Measurements from ENCODE around the gene TMEM209.
"Not testable (repeated sequence)": the region's sequence is repeated elsewhere in the genome, so short reads cannot be mapped to it uniquely, and the experiment has no call there.

Gene TMEM209

GRCh38 chr7:130154131-130154500, 51.1 kb downstream of the TMEM209 start:
- Histone ChIP-seq H3K27ac (ENCODE audit: low read depth, low read length) (no peak overlapping the region), H3K4me1 (ENCODE audit: control insufficient read depth, insufficient read depth, low read length) (no peaks in the 10 kb centered on the region), H3K36me3 (ENCODE audit: control insufficient read depth, insufficient read depth, low read length) (no peaks in the 10 kb centered on the region), H3K27me3 (ENCODE audit: control insufficient read depth, insufficient read depth, low read length) (no peaks in the 10 kb centered on the region), H3K9ac (ENCODE audit: low read length) (no peak overlapping the region), H3K4me3 (ENCODE audit: low read length) (no peak overlapping the region)

DNA sequence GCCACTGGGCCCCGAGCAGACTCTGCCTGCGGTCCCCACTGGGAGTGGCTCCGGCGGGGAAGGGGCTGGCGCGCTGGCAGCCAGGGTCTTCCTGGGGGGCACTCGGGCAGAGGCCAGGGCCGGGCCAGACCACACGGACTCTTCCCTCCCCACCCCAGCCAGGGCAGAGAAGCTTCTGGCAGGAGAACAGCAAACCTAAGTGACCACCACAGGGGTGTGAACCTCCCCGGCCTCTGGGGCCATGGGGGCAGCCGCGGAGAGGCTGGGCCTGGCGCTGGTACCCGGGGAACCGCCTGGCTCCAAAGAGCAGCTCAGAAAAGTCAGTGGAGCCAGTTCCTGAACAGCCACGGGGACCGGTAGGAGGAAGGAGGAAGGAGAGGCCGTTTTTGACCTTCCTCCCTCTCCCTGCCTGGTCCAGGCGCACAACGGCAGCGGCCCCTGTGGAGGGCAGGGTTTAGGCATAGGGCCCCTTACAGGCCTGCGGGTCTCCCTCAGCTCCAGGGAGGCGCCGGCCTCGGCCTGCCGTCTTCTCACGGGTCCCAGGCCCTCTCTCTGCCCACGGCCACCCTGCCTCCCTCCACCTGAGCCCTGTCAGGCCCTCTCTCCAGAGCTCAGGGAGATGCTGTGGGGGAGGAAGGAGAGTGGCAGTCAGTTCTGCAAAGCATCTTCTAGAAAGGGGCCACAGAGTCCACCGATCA, 51.8 kb downstream of the TMEM209 start:
- Histone ChIP-seq H3K4me3 (ENCODE audit: low read length) (no peak overlapping the region), H3K27me3 (ENCODE audit: control insufficient read depth, insufficient read depth, low read length) (no peaks in the 10 kb centered on the region), H3K9ac (ENCODE audit: low read length) (no peak overlapping the region), H3K27ac (ENCODE audit: low read depth, low read length) (no peak overlapping the region), H3K4me1 (ENCODE audit: control insufficient read depth, insufficient read depth, low read length) (no peaks in the 10 kb centered on the region), H3K36me3 (ENCODE audit: control insufficient read depth, insufficient read depth, low read length) (no peaks in the 10 kb centered on the region)

- no peak overlapping the region for H3K4me3 ChIP-seq (ENCODE audit: low read length)
- no peak overlapping the region for H3K9ac ChIP-seq (ENCODE audit: low read length)
- no peak overlapping the region for H3K27ac ChIP-seq (ENCODE audit: low read depth, low read length)
- H3K4me1 ChIP-seq (ENCODE audit: control insufficient read depth, insufficient read depth, low read length): no peaks in the 10 kb centered on the region
- H3K27me3 ChIP-seq (ENCODE audit: control insufficient read depth, insufficient read depth, low read length): no peaks in the 10 kb centered on the region
- H3K36me3 ChIP-seq (ENCODE audit: control insufficient read depth, insufficient read depth, low read length): no peaks in the 10 kb centered on the region
Measured at GRCh38 chr7:130152493-130153210, 52.6 kb downstream of the TMEM209 start.

GRCh38 chr7:130151591-130152492, 53.4 kb downstream of the TMEM209 start:
- H3K4me3 ChIP-seq (ENCODE audit: low read length): no peak overlapping the region
- no peak overlapping the region for H3K9ac ChIP-seq (ENCODE audit: low read length)
- H3K27ac ChIP-seq (ENCODE audit: low read depth, low read length): no peak overlapping the region
- no peaks in the 10 kb centered on the region for H3K27me3 ChIP-seq (ENCODE audit: control insufficient read depth, insufficient read depth, low read length)
- no peaks in the 10 kb centered on the region for H3K36me3 ChIP-seq (ENCODE audit: control insufficient read depth, insufficient read depth, low read length)
- H3K4me1 ChIP-seq (ENCODE audit: control insufficient read depth, insufficient read depth, low read length): no peaks in the 10 kb centered on the region

DNA sequence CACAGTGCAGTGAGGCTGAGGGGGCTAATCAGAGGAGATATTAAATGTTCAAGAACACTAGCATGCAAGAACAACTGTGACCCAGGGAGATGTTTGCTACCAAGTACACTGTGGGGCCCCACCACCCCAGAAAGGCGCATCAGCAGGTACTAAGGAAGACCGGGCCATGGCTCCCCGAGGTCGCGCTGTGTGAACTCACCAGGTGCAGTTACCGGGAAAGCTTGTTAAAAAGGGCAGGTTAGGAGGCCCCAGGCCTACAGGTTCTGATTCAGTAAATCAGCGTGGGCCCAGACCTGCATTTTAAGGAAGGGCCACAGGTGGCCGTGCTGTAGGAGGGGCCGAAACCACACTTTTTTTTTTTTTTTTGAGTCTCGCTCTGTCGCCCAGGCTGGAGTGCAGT, 54.6 kb downstream of the TMEM209 start:
- Histone ChIP-seq H3K27me3 (ENCODE audit: control insufficient read depth, insufficient read depth, low read length) (no peaks in the 10 kb centered on the region), H3K4me3 (ENCODE audit: low read length) (no peak overlapping the region), H3K36me3 (ENCODE audit: control insufficient read depth, insufficient read depth, low read length) (no peaks in the 10 kb centered on the region), H3K4me1 (ENCODE audit: control insufficient read depth, insufficient read depth, low read length) (no peaks in the 10 kb centered on the region), H3K27ac (ENCODE audit: low read depth, low read length) (no peak overlapping the region), H3K9ac (ENCODE audit: low read length) (no peak overlapping the region)

- Histone ChIP-seq H3K4me1 (ENCODE audit: control insufficient read depth, insufficient read depth, low read length) (no peaks in the 10 kb centered on the region), H3K27me3 (ENCODE audit: control insufficient read depth, insufficient read depth, low read length) (no peaks in the 10 kb centered on the region), H3K36me3 (ENCODE audit: control insufficient read depth, insufficient read depth, low read length) (no peaks in the 10 kb centered on the region), H3K9ac (ENCODE audit: low read length) (no peak overlapping the region), H3K27ac (ENCODE audit: low read depth, low read length) (no peak overlapping the region), H3K4me3 (ENCODE audit: low read length) (no peak overlapping the region)
Measured at GRCh38 chr7:130149281-130150139, 55.7 kb downstream of the TMEM209 start.

GRCh38 chr7:130148561-130148960, 56.6 kb downstream of the TMEM209 start:
- no peaks in the 10 kb centered on the region for H3K4me1 ChIP-seq (ENCODE audit: control insufficient read depth, insufficient read depth, low read length)
- no peaks in the 10 kb centered on the region for H3K36me3 ChIP-seq (ENCODE audit: control insufficient read depth, insufficient read depth, low read length)
- H3K9ac ChIP-seq (ENCODE audit: low read length): no peak overlapping the region
- H3K27ac ChIP-seq (ENCODE audit: low read depth, low read length): no peak overlapping the region
- no peak overlapping the region for H3K4me3 ChIP-seq (ENCODE audit: low read length)
- no peaks in the 10 kb centered on the region for H3K27me3 ChIP-seq (ENCODE audit: control insufficient read depth, insufficient read depth, low read length)

- H3K4me1 ChIP-seq (ENCODE audit: control insufficient read depth, insufficient read depth, low read length): no peaks in the 10 kb centered on the region
- H3K36me3 ChIP-seq (ENCODE audit: control insufficient read depth, insufficient read depth, low read length): no peaks in the 10 kb centered on the region
- no peaks in the 10 kb centered on the region for H3K27me3 ChIP-seq (ENCODE audit: control insufficient read depth, insufficient read depth, low read length)
- no peak overlapping the region for H3K9ac ChIP-seq (ENCODE audit: low read length)
- H3K4me3 ChIP-seq (ENCODE audit: low read length): no peak overlapping the region
- H3K27ac ChIP-seq (ENCODE audit: low read depth, low read length): no peak overlapping the region
Measured at GRCh38 chr7:130147710-130148325, 57.4 kb downstream of the TMEM209 start.

DNA sequence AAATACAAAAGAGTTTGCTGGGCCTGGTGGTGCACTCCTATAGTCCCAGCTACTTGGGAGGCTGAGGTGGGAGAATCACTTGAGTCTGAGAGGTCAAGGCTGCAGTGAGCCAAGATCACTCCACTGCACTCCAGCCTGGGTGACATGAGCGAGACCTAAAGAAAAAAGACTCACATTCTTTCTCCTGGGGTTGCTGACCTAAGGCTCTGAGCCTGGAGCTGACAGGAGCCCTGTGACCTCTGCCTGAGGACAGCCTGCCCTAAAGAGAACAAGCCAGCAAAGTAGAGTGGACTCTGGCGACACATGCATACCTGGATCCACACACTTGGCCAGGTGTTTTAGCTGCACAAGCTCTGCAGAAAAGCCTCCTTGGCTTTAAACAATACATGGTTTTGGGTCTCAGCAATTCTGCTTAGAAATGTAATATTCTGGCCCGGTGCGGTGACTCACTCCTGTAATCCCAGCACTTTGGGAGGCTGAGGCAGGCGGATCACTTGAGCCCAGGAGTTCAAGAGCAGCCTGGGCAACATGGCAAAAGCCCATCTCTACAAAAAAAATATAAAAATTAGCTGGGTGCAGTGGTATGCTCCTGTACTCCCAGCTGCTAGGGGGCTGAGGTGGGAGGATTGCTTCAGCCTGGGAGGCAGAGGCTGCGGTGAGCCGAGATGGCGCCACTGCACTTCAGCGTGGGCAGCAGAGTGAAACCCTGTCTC, 58.4 kb downstream of the TMEM209 start:
- H3K36me3 ChIP-seq (ENCODE audit: control insufficient read depth, insufficient read depth, low read length): no peaks in the 10 kb centered on the region
- H3K27ac ChIP-seq (ENCODE audit: low read depth, low read length): no peak overlapping the region
- no peaks in the 10 kb centered on the region for H3K4me1 ChIP-seq (ENCODE audit: control insufficient read depth, insufficient read depth, low read length)
- H3K27me3 ChIP-seq (ENCODE audit: control insufficient read depth, insufficient read depth, low read length): no peaks in the 10 kb centered on the region
- H3K4me3 ChIP-seq (ENCODE audit: low read length): no peak overlapping the region
- no peak overlapping the region for H3K9ac ChIP-seq (ENCODE audit: low read length)

DNA sequence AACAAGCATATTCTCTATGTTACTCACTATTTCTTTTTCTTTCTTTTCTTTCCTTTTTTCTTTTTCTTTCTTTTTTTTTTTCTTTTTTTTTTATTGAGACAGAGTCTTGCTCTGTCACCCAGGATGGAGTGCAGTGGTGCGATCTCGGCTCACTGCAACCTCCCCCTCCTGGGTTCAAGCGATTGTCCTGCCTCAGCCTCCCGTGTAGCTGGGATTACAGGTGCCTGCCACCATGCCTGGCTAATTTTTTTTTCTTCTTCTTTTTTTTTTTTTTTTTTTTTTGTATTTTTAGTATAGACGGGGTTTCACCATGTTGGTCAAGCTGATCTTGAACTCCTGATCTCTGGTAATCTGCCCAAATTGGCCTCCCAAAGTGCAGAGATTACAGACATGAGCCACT, 59.1 kb downstream of the TMEM209 start:
- H3K36me3 ChIP-seq (ENCODE audit: control insufficient read depth, insufficient read depth, low read length); H3K4me3 ChIP-seq (ENCODE audit: low read length); H3K27ac ChIP-seq (ENCODE audit: low read depth, low read length); H3K4me1 ChIP-seq (ENCODE audit: control insufficient read depth, insufficient read depth, low read length); H3K9ac ChIP-seq (ENCODE audit: low read length); H3K27me3 ChIP-seq (ENCODE audit: control insufficient read depth, insufficient read depth, low read length): not testable (repeated sequence)

- H3K4me3 ChIP-seq (ENCODE audit: low read length): no peak overlapping the region
- H3K9ac ChIP-seq (ENCODE audit: low read length): no peak overlapping the region
- peaks cover 3% of the 10 kb centered on the region for H3K4me1 ChIP-seq (ENCODE audit: control insufficient read depth, insufficient read depth, low read length)
- H3K36me3 ChIP-seq (ENCODE audit: control insufficient read depth, insufficient read depth, low read length): no peaks in the 10 kb centered on the region
- H3K27ac ChIP-seq (ENCODE audit: low read depth, low read length): no peak overlapping the region
- H3K27me3 ChIP-seq (ENCODE audit: control insufficient read depth, insufficient read depth, low read length): no peaks in the 10 kb centered on the region
Measured at GRCh38 chr7:130145424-130146100, 59.6 kb downstream of the TMEM209 start.

Data from rectal smooth muscle tissue (tissue), 1 donor.